Bronchial epithelial cell (primary cell): ENCODE results near the gene CEACAM20. TPM values are rescaled to one million over a fixed set of nuclear protein-coding genes. Genes with fewer than 3 reads are reported as not detected.

ENCODE experiments used
- DNase-seq: peaks from one replicate; pipeline ENCODE4 v3.0.0-alpha.2; 2010; ENCODE audit warnings: low read depth
- FAIRE-seq: peaks from 2 replicates; lab custom pipeline; 2011; peaks lifted over from hg19 to GRCh38; lab: Jason Lieb, UNC
- H3K27me3 ChIP-seq: 2 replicates; pipeline ENCODE4 v1.5.1; 2011; ENCODE audit warnings: low read length; ENCODE audit not compliant: control insufficient read depth, insufficient read depth
- H3K36me3 ChIP-seq: 2 replicates; pipeline ENCODE4 v1.5.1; 2011; ENCODE audit warnings: low read length; ENCODE audit not compliant: control insufficient read depth, insufficient read depth
- H3K4me3 ChIP-seq: 2 replicates; pipeline ENCODE4 v1.5.1; 2011; ENCODE audit warnings: mild to moderate bottlenecking, low read depth, low read length, control low read depth
- total RNA-seq: library from RNA; depleted of rRNA; stranded (reverse); fragments of >200 nt; gene quantifications from 2 replicates; pipeline ENCODE4 v1.2.1, GENCODE V29; 2014
- TF ChIP-seq, protein P1 (sequence below): IDR thresholded peaks from 2 replicates; pipeline ENCODE4 v1.5.1; 2011; ENCODE audit warnings: mild to moderate bottlenecking, moderate library complexity, low read length, control low read depth, inconsistent platforms; ENCODE audit not compliant: insufficient read depth, severe bottlenecking

CEACAM20 gene
- total RNA-seq = not detected in 2 replicates

DNA sequence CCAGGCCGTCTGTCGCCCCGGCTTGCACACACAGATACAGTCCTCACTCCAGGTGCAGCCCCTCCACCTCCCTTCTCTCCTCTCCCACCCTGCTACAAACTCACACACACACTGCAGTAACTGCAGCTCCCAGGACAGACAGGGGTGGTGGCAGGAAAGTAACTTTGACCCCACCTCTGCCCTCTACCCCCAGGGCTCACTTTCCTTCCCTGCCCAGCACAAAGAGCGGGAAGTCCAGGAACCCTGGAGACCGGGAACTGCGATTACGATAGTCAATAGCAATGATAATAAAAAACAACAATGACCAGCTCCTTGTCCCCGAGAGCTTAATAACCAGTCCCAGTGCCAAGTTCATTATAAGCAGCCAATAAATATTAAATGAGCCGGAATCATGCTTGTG lies at the start of gene CEACAM20:
CEACAM20 (minus strand) TSS at position 140 of the 400 bp plus-strand sequence. CDS start 166 bp downstream, outside the sequence.
- DNase-seq (no peak), FAIRE-seq (no peak)
- TF ChIP-seq, protein P1, sequence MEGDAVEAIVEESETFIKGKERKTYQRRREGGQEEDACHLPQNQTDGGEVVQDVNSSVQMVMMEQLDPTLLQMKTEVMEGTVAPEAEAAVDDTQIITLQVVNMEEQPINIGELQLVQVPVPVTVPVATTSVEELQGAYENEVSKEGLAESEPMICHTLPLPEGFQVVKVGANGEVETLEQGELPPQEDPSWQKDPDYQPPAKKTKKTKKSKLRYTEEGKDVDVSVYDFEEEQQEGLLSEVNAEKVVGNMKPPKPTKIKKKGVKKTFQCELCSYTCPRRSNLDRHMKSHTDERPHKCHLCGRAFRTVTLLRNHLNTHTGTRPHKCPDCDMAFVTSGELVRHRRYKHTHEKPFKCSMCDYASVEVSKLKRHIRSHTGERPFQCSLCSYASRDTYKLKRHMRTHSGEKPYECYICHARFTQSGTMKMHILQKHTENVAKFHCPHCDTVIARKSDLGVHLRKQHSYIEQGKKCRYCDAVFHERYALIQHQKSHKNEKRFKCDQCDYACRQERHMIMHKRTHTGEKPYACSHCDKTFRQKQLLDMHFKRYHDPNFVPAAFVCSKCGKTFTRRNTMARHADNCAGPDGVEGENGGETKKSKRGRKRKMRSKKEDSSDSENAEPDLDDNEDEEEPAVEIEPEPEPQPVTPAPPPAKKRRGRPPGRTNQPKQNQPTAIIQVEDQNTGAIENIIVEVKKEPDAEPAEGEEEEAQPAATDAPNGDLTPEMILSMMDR = no peak

DNA sequence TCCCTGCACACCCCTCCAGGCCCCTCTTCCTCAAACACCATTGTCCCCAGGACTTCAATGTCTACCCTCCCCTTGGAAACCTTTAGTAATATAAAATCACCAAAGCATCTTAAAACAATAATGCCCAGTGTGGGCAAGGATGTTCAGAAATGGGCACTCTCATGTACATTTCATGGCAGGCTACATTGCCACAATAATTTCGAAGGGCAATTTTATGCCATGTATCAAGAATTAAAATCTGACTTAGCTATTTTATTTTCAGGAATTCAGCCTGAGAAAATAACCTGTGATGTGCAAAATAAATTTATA lies 48.0 kb upstream of the CEACAM20 start:
- TF ChIP-seq, protein P1 = no peak
- H3K27me3 ChIP-seq = no peaks in the 10 kb centered on the region

More for the DNA sequence above, at the start of gene CEACAM20:
- Histone ChIP-seq H3K27me3 (no peaks in the 10 kb centered on the region), H3K4me3 (no peak within 1 kb of the TSS), H3K36me3 (no peaks in the 10 kb centered on the region)

DNA sequence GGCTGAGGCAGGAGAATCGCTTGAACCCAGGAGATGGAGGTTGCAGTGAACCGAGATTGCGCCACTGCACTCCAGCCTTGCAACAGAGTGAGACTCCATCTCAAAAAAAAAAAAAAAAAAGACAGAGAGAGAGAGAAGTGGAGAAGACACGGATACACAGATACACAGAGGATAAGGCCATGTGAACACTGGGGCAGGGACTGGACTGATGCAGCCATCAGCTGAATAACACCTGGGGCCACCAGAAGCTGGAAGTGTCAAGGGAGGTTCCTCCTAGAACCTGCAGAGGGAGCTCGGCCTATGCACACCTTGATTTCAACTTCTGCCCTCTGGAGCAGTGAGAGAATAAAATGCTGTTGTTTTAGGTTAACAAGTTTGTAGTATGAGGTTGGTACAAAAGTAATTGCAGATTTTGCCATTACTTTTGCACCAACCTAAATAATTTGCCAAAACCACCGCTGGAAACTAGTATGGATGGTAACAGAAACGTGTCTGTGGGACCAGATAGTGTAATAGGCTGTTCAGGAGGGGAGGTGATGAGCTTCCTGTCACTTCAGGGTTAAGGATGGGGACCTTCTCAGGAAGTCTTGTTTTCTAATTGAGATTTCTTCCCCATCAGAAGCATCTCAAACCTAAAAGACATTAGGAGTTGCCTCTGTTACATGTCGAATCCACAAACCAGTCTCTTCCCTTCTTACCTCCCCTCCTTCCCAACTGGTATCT lies 47.5 kb upstream of the CEACAM20 start:
- TF ChIP-seq, protein P1 = peak; percentile 89
- no peaks in the 10 kb centered on the region for H3K27me3 ChIP-seq
- no peak overlapping the region for H3K4me3 ChIP-seq
- DNase-seq = peak; percentile 58
- no peak for FAIRE-seq
- no peaks in the 10 kb centered on the region for H3K36me3 ChIP-seq

More for the DNA sequence above, 48.0 kb upstream of the CEACAM20 start:
- H3K4me3 ChIP-seq = no peak overlapping the region
- DNase-seq = no peak
- no peak for FAIRE-seq
- H3K36me3 ChIP-seq = no peaks in the 10 kb centered on the region

DNA sequence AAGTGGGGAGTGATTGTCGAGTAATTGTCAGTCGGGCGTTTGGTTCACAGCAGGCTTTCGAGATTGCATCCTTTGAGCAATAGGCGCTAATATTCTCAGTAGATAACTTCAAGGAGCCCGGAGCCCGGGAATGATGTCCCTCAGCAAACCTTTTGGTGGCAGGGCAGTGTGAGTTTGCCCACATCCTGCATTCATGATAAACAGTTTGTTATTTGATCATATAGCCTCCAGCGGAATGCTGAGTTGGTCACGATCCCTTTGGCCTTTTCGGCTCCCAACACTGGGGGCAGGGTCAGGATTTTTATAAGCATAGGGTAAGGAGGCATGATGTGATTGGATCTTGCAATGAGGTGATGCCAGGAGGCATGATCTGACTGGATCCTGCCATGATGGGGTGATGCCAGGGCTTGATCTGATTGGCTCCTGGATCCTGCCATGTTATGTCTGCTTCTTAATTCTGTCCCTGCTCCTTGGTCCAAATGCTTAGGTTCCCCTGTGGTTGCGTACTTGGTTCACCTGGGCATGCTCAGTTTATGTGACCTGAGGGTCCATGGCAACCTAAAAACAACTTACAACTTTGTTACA lies 45.7 kb upstream of the CEACAM20 start:
- TF ChIP-seq, protein P1 = no peak
- Histone ChIP-seq H3K4me3 (no peak overlapping the region), H3K36me3 (no peaks in the 10 kb centered on the region), H3K27me3 (no peaks in the 10 kb centered on the region)
- no peak for DNase-seq
- FAIRE-seq = peak; percentile 43

DNA sequence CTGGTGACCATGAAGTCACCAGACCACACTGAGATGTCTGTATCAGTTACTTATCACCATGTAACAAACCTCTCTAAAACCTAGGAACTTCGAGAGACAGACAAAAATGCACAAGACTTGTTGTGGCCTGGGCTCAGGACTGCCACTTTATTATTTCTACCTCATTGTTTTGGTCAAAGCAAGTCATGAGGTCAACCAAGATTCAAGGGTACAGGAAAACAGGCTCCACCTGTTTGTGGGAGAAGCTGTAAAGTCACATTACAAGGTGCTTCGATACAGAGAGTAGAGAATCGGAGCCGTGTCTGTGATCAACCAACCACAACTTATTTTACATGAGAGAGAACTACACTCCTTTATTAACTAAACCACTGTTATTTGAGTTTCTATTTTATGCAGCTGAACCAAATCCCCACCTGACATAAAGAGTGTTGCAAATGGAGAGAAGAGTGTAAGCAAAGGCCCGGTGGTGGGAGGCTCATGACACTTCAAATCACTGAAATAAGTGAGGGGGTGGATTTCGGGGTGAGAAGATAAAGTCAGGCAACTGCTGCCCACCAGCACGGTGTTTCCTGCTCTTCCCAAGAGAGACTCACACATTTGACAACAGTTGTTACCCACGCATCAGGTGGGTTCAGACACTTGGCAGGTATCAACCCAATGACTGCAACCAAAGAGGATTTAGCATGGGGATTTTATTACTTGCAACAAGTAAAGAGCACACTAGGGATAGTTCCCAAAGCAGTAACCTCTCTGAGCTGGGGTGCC lies 44.9 kb upstream of the CEACAM20 start:
- no peaks in the 10 kb centered on the region for H3K36me3 ChIP-seq
- H3K27me3 ChIP-seq = no peaks in the 10 kb centered on the region
- no peak for FAIRE-seq
- no peak for DNase-seq
- TF ChIP-seq, protein P1 = no peak
- no peak overlapping the region for H3K4me3 ChIP-seq
